ENCODE data around the gene EVC2. TPM values are rescaled to one million over a fixed set of nuclear protein-coding genes. Genes with fewer than 3 reads are reported as not detected.

EVC2 gene
- total RNA-seq, 2 experiments from 2014 or later = 0.82 to 0.89 TPM

DNA sequence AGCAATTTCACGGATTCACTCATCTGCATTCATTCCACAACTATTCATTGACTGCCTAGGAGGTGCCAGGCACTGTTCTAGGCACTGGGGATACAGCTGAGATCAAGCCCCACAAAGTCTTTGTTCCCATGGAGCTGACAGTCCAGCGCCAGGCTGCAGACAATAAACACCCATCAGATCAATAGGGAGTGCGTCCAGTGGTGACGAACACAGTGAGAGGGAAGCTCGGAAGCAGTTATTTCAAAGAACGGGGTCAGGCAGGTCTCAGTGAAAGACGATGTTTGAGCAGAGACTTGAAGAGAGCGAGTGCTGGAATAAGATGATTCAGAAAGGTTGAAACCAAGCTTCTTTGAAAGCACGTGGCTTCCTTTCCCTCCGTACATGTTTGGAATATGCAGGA is 167.2 kb downstream of the EVC2 start:
- ChIA-PET POLR2A (no interaction called here), CTCF (no interaction called here)

DNA sequence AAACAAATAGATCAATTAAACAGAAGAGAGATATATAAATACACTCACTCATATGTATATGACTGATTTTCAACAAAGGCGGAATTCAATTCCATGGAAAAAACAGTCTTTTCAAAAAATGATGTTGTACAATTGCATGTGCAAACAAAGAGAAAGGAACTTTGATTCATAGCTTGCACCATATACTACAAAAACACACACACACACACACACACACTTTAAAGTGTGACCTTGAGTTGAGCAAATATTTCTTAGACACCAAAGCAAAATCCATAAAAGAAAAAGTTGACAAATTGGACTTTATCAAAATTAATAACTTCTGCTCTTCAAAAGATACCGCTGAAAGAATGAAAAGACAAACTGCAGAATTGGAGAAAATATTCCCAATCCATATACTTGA is 168.8 kb downstream of the EVC2 start:
- CTCF ChIA-PET = no interaction called here
- POLR2A ChIA-PET = no interaction called here

DNA sequence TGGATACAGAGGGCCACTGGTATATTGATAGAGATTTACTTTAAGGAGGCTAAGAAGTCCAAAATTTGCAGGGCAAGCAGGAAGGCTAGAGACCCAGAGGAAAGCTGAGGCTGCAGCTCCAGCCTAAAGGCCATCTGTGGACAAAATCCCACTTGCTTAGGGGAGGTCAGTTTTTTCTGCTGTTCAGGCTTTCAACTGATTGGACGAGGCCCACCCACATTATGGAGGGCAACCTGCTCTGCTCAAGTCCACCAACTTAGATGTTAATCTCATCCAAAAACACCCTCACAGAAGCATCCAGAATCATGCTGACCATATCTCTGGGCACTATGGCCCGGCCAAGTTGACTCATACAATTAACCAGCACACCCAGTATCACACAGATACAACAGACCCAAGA is 176.3 kb downstream of the EVC2 start:
- ChIA-PET CTCF (no interaction called here), POLR2A (no interaction called here)

DNA sequence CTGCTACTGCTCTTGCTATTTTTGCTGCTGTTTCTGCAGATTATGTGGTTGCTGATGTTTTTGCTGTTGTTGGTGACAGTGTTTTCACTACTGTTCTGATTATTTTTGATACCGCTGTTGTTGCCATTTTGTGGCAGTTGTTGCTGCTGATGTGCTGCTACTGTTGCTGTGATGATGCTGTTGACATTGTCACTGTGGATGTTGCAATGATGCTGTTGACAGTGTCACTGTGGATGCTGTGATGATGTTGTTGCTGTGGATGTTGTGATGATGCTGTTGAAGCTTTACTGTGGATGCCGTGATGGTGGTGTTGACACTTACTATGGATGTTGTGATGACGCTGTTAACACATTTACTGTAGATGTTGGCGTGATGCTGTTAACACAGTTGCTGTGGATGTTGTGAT is 180.3 kb downstream of the EVC2 start:
- CTCF ChIA-PET = no interaction called here
- POLR2A ChIA-PET = no interaction called here

DNA sequence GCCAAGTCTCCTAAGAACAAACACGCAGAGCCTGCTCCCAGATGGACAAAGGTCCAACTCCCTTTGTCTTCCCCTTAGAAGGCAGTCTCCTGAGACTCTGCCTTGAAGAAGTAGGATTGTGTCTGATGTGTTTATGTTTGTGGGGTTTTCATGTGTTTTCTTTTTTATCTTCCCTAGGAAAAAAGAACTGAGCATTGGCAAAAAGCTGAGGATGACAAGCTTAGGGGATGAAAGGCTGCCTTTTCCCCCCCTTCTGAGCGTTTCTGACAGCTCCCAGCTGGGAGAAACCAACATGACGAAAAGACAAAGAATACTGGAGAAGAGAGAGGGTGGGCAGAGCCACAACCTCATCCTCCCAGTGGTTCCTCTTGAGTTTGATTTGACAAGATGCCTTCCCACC is 181.1 kb downstream of the EVC2 start:
- POLR2A ChIA-PET = no interaction called here
- CTCF ChIA-PET = no interaction called here

DNA sequence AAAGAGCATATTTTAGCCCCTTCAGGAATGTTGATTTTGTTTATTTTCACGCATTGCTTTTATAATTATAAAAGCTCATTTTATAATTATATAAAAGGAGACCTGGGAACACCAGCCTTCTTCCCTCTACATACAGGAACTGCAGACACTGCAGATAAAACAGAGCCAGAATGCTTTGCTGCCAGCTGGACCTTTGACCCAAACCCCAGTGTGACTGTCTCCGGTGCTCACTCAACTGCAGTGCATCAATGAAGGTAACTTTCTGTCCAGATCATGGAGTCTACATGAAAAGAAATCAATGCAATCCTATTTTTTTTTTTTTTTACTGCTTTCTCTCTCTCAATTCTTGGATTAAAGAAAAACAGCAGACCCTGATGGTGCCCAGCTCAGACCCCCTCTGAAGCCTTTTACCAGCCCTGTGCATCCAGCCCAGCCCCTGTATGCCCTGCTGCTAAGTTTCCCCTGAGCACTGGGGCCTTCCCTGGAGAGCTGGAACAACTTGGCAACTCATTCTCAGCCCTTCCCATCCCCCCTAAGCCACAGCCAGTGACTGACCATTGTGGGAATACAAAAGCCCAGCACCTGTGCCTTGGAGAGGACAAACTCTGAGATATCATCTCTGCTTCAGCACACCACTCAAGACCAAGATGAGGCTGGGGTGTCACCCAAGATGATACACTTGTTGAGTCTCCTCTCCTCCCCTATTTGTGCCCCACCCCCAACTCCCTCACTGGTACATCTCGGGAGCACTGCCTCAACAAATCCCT is 182.1 kb downstream of the EVC2 start:
- CTCF ChIA-PET = no interaction called here
- POLR2A ChIA-PET = no interaction called here

DNA sequence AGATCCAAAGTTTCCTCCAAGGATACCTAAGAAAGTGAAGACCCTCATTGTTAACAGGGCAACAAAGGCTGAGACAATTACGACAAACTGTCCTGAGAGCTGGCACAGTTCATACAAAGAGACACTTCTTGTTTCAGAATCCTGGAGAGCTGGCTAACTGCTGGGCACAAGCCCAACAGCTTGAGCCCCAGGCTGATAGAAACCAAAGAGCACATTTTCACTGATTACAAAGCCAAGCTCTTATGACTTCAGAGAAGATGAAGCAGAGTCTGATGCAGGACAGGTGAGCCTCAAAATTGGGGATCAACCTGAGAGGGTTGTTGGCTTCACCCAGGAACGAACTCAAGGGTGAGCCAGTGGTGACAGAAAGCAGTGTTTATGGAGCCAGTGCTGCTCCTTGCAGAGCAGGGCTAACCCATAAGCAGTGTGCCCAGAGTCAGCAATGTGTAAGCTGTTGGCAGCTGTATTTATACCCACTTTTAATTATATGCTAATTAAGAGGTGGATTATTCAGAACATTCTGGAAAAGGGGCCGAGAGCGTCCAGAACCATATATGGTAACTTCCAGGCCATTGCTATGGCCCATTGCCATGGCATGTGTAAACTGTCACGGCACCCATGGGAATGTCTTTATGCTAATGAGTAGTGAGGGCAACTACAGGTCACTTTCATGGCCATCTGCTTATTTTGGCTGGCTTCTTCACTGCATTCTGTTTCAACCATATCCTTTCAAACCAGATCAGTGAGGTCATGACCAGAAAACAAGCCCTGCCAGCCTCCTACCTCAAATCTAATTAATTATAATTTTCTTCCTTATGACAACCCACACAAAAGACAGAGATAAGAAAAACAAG is 183.7 kb downstream of the EVC2 start:
- CTCF ChIA-PET = no interaction called here
- POLR2A ChIA-PET = no interaction called here

DNA sequence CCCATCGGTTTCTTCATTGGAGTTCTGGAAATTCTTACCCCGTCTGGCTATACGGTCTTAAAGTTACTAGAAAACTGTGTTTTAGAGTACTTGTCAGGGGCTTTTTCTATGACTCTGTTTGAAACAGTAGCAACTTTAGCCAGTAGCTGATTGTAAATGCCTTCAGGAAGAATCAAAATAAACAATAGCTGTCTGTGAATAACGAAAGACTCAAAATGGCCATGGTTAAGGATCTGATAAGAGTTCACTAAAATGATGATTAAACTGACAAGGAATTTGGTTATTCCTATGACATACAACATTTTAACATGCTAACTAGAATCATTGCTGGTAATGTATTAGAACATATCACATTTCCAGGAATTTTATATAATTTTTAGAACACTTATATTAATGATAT is 191.0 kb downstream of the EVC2 start:
- CTCF ChIA-PET = no interaction called here
- POLR2A ChIA-PET = no interaction called here

DNA sequence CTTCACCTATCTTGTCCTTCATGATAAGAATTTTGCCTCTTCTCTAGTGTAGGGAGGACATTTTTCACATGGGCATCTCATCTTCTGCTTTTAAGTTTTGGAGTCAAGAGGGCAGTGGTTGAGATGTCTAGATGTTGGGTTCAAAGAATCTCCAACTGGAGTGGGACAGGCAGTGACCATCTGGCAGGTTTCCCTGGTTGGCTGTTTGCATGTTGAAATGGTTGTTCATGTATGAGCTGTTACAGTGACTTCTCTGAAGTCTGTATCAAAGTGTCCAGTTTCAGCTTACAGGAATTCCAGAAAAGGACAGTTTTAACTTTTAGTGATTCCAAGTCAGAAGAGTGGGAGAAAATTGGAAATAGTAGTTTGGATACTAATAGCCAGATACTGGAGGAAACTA is 192.7 kb downstream of the EVC2 start:
- ChIA-PET CTCF (no interaction called here), POLR2A (no interaction called here)

Other genes starting within 250 kb of the EVC2 start
- gene EVC, start 2.6 kb upstream of the EVC2 start, total RNA-seq = 1 to 10 TPM; 1.2 to 1.9 TPM
- not detected for gene CRMP1, start 184.5 kb upstream of the EVC2 start, total RNA-seq